ENCODE measurements around the gene ZC3H18.
A peak's percentile ranks its signal among the peaks of the same experiment; 100 is the strongest.
"Not testable (repeated sequence)": the region's sequence is repeated elsewhere in the genome, so short reads cannot be mapped to it uniquely, and the experiment has no call there.

ZC3H18 gene

DNA sequence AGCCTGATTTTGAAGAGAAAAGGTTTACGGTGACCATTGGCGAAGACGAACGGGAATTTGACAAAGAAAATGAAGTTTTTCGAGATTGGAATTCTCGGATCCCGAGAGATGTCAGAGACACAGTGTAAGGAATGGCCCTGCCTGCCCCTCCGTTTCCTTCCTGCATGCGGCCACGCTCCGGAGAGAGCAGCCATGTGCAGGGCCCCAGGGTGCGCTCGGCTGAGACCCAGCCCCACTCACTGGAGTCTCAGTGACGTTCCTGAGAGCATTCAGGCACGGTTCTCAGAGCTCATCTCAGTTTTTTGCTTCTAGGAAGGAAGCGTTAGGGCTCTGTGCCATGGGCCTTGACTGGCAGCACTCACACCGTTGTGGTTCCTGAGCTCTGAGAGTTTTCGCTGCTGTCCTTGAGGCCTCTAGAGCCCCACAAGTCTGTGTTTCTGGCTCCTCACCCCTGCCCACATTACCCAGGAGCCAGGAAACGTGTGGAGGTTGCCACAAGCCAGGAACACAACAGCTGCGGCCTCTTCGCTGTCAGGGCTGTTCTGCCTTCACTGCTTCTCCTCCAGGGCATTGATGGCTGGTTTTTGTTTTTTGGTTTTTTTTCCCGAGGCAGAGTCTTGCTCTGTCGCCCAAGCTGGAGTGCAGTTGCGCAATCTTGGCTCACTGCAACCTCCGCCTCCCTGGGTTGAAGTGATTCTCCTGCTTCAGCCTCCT lies 29.8 kb downstream of the ZC3H18 start:
- DNase-seq (no peak), ATAC-seq (replicated peaks) (no peak)
- Mint-ChIP-seq H3K27ac (peak overlapping the region in 1 of 2 donors; percentile 45), H3K36me3 (ENCODE audit: insufficient read depth) (peaks cover 57% of the 10 kb centered on the region), H3K4me3 (no peak overlapping the region), H3K4me1 (ENCODE audit: low read depth in 2 of 2) (peaks cover 4 to 8% of the 10 kb centered on the region in 2 donors), H3K27me3 (no peaks in the 10 kb centered on the region), H3K9me3 (no peaks in the 10 kb centered on the region)

DNA sequence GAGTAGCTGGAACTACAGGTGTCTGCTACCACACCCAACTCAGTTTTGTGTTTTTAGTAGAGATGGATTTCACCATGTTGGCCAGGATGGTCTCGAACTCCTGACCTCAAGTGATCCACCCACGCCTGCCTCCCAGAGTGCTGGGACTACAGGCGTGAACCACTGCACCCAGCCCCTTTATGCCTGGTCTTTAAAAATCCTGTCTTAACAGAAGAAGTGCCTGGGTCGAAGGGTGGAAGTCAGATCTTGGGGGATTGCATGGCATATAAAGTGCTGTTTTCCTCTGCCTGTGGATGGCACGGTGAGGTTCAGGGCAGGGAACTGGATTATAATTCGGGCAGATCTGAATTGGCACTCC lies 30.3 kb downstream of the ZC3H18 start:
- Mint-ChIP-seq H3K4me1 (ENCODE audit: low read depth in 2 of 2) (peaks cover 4 to 8% of the 10 kb centered on the region in 2 donors), H3K4me3 (no peak overlapping the region), H3K27ac (peak overlapping the region in 1 of 2 donors; percentile 45), H3K36me3 (ENCODE audit: insufficient read depth) (peaks cover 57% of the 10 kb centered on the region), H3K9me3 (no peaks in the 10 kb centered on the region), H3K27me3 (no peaks in the 10 kb centered on the region)
- no peak for ATAC-seq (replicated peaks)
- DNase-seq, result no peak

DNA sequence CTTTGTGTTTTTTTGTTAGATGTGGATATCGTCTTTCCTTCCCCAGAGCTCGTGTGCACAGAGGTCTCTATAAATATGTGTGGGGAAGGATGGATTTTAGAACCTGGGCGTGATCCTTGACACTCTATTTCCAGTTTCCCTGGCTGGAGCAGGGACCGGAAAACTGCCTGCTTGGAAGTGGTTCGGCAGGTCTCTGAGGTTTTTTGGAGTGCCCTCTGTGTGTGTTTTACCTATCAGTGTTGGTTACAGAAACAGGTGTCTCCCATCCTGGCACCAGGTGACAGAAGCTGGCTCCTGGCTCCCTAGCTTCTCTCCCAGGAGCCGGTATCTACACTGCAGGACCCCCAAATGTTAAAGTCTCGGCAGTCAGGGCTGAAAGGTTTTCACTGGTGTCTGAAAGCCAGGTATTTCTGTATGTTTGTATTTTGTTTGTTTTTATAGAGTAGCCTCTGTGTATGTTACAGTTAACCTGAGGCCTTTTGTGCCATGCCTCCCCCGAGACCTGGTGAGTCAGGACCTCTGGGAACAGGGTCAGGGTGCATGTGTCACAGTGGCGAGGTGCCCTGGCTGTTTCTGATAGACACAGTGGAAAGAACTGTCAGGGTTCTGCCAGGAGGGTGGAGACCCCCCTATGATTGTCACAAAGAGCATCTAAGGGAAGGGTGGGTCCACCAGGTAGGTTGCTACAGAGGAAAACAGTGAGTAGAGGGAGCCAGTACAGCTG lies 31.3 kb downstream of the ZC3H18 start:
- Mint-ChIP-seq H3K27me3 (no peaks in the 10 kb centered on the region), H3K36me3 (ENCODE audit: insufficient read depth) (peaks cover 64% of the 10 kb centered on the region), H3K4me1 (ENCODE audit: low read depth in 2 of 2) (peaks cover 5 to 8% of the 10 kb centered on the region in 2 donors), H3K27ac (peak overlapping the region; percentile 45 to 78), H3K9me3 (no peaks in the 10 kb centered on the region), H3K4me3 (no peak overlapping the region)
- no peak for DNase-seq
- no peak for ATAC-seq (replicated peaks)

DNA sequence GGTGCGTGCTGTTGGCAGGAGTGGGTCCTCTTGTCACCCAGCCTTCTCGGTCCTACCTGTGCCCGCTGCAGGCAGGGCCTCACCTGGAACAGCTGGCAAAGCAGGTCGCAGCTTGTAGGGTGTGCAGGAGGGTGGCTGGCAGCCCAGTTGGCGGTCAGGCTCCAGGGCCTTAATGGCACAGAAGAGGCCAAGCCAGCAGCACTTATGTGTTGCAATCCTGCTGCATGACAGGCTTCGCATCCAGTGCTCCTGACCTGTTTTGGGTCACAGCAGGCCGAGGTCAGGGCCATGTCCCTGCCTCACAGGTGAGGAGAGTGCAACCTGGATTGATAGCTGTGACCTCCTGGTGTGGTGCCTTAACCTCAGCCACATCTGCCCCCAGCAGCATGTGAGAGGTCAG lies 31.9 kb downstream of the ZC3H18 start:
- no peaks in the 10 kb centered on the region for H3K9me3 Mint-ChIP-seq
- H3K27ac Mint-ChIP-seq, result peak overlapping the region in 1 of 2 donors; percentile 78
- no peak for ATAC-seq (replicated peaks)
- peaks cover 69% of the 10 kb centered on the region for H3K36me3 Mint-ChIP-seq (ENCODE audit: insufficient read depth)
- DNase-seq, result no peak
- no peaks in the 10 kb centered on the region for H3K27me3 Mint-ChIP-seq
- H3K4me3 Mint-ChIP-seq, result no peak overlapping the region
- H3K4me1 Mint-ChIP-seq (ENCODE audit: low read depth in 2 of 2), result peaks cover 7 to 8% of the 10 kb centered on the region in 2 donors

DNA sequence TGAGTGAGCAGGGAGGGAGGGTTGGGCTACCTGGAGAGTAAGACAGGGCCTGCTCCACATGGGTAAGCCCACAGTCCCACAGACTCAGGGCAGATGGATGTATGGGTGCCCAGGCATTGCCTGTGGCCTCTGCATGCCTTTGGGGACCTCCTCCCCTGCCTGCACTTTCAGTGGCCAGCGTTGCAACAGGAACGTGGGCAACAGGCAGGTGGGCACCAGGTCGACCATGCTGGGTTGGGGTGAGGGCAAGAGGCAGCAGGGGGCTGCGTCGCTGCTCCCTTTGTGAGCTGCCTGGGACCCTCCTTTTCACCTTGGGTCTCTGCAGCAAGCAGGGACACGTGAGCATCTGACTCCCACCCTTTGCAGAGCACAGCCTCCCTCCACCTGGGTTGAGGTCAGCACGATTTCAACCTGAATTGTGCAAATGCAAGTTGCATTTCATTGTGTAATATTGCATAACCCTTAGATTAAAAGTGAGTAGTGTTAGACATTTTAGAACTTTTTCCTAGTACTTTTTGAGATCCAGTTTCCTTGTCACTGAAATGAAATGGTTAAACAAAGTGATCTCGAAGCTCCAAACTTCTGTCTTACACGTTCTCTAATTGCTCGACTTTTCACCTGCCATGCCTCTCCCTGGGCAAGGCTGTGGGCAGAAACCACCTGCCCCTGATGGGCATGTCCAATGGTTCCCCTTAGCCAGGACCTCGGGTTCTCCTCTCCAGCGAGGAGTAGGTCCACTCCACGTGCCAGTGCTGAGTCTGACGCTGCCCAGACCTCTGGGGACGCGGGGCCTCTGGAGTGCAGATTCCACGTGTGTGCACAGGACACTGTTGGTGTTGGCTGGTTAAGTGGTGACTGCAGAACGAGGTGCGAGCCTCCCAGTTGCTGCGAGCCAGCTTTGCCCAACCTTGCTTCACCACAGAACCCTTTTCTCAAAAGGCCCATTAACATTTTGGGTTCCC lies 35.3 kb downstream of the ZC3H18 start:
- H3K27me3 Mint-ChIP-seq, result no peaks in the 10 kb centered on the region
- no peak for DNase-seq
- no peak overlapping the region for H3K27ac Mint-ChIP-seq
- H3K36me3 Mint-ChIP-seq (ENCODE audit: insufficient read depth), result peaks cover 73% of the 10 kb centered on the region
- H3K9me3 Mint-ChIP-seq, result no peaks in the 10 kb centered on the region
- ATAC-seq (replicated peaks), result no peak
- H3K4me1 Mint-ChIP-seq (ENCODE audit: low read depth in 2 of 2), result peaks cover 13% of the 10 kb centered on the region in 2 donors
- H3K4me3 Mint-ChIP-seq, result no peak overlapping the region

DNA sequence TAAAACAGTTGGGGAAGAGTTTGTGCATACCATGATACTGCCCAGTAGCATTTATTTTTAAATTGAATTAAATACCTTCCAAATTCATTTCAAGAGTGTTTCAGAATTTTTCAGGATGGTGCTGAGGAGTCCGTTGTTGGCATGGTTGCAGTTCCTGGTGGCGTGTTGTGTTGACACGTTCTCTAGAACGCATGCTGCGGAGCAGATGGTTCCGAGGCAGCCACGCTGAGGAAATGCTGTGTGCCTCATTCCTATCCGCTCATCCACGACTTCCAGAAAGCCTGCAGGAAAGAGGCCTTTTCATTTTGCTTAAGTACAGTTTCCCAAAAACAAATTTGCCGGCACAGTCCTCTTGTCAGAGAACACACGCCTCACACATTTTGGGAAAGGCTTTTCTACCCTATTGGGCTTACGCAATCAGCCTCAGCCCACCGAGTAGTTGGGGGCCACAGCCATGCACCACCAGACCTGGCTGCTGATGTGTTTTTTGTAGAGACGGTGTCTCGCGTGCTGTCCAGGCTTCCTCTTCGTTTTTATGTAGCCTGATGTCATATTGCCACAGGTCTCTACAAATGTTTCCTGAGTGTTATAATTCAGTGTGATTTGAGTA lies 36.0 kb downstream of the ZC3H18 start:
- DNase-seq, result no peak
- H3K36me3 Mint-ChIP-seq (ENCODE audit: insufficient read depth), result peaks cover 72% of the 10 kb centered on the region

DNA sequence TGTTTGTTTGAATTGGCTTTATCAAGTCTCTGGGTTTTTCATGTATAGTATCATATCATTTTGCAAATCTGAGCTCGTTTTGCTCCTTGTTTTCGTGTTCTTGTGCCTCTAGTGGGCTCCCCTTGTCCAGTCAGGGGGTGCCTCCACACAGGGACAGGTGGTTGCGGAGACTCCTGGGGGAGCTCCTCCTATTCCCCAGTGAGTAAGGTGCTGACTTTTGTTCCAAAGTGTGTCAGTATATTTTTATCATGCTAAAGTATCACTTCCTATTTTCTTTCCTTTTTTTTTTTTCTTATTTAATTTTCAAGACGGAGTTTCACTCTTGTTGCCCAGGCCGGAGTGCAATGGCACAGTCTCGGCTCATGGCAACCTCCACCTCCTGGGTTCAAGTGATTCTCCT lies 37.9 kb downstream of the ZC3H18 start:
- Mint-ChIP-seq H3K36me3 (ENCODE audit: insufficient read depth) (peaks cover 65% of the 10 kb centered on the region), H3K27me3 (no peaks in the 10 kb centered on the region), H3K4me1 (ENCODE audit: low read depth in 2 of 2) (peaks cover 12 to 16% of the 10 kb centered on the region in 2 donors), H3K27ac (peak overlapping the region in 1 of 2 donors; percentile 24), H3K9me3 (no peaks in the 10 kb centered on the region), H3K4me3 (no peak overlapping the region)
- no peak for DNase-seq
- ATAC-seq (replicated peaks), result no peak

More for the DNA sequence above, 36.0 kb downstream of the ZC3H18 start:
- Mint-ChIP-seq H3K27ac (no peak overlapping the region), H3K27me3 (no peaks in the 10 kb centered on the region), H3K9me3 (no peaks in the 10 kb centered on the region), H3K4me3 (no peak overlapping the region), H3K4me1 (ENCODE audit: low read depth in 2 of 2) (peaks cover 15 to 18% of the 10 kb centered on the region in 2 donors)
- no peak for ATAC-seq (replicated peaks)

DNA sequence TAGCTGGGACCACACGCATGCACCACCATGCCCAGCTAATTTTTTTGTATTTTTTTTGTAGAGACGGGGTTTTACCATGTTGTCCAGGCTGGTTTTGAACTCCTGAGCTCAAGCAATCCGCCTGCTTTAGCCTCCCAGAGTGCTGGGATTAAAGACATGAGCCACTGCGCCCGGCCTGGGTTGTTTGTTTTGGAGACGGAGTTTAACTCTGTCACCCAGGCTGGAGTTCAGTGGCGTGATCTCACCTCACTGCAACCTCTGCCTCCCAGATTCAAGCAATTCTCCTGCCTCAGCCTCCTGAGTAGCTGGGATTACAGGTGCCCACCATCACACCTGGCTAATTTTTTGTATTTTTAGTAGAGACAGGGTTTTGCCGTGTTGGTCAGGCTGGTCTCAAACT lies 39.2 kb downstream of the ZC3H18 start:
- H3K36me3 Mint-ChIP-seq (ENCODE audit: insufficient read depth), result peaks cover 69% of the 10 kb centered on the region
- not testable (repeated sequence) for H3K4me3 Mint-ChIP-seq; ATAC-seq (replicated peaks); H3K27ac Mint-ChIP-seq; DNase-seq; H3K9me3 Mint-ChIP-seq; H3K27me3 Mint-ChIP-seq
- H3K4me1 Mint-ChIP-seq (ENCODE audit: low read depth in 2 of 2), result peaks cover 16 to 27% of the 10 kb centered on the region in 2 donors

DNA sequence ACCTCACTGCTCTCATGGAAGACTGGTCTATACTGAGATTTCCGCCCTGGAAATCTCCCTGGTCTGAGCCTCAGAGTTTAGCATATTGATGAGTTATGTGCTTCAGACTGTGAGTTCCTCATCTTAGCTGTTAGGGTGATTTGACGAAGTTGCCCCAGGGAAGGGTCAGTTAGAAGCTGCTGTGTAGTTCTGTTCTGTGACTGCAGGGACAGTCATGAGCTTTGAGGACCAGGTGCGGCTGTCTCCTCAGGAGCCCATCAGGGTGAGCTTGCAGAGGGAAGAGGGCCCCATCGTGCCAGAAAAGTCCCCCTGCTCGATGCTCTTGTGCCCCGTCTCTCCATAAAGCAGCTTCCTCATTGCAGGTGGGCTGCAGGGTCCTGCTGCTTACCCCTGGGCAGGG lies 39.9 kb downstream of the ZC3H18 start:
- Mint-ChIP-seq H3K36me3 (ENCODE audit: insufficient read depth) (peaks cover 66% of the 10 kb centered on the region), H3K27me3 (no peaks in the 10 kb centered on the region), H3K4me1 (ENCODE audit: low read depth in 2 of 2) (peaks cover 16 to 30% of the 10 kb centered on the region in 2 donors), H3K27ac (peak overlapping the region; percentile 23 to 62), H3K9me3 (no peaks in the 10 kb centered on the region), H3K4me3 (no peak overlapping the region)
- ATAC-seq (replicated peaks) (no peak), DNase-seq (no peak)

DNA sequence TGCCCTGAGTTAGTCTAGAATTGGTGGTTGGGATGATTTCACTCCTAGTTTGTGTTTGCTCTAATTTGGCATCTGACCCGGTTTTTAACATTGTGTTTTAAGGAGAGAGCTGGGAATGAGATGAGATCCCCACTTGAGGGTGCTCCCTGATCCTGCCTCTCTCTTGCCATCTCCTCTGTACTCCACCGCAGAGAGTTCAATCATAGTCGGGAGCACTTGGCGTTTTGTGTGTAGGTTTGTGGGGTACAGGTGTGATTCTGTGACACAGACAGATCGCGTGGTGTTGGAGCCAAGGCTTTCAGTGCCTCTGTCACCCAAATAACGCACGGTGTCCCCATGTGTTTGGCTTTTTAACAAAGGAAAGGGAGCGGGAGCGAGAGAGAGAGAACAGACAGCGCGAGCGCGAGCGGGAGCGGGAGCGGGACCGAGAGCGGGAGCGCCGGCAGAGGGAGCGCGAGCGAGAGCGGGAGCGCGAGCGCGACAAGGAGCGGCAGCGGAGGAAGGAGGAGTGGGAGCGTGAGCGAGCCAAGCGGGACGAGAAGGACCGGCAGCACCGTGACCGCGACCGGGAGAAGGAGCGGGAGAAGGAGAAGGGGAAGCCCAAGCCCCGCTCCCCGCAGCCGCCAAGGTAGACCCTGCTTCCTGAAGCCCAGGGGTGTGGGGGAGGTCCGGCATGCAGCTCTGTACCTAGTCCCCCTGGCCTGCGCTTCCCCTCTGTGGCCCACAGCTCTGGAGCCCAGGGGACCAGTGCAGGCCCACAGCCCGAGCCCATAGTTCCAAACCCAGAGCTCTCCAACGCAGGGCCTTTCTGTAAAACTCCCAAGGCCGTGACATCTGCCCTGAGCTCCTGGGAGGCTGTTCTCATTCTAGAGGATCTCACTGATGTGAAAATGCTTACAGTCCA lies 41.0 kb downstream of the ZC3H18 start:
- peak overlapping the region in 1 of 2 donors; percentile 62 for H3K27ac Mint-ChIP-seq
- ATAC-seq (replicated peaks) (no peak), DNase-seq (no peak)
- H3K9me3 Mint-ChIP-seq, result no peaks in the 10 kb centered on the region
- H3K4me3 Mint-ChIP-seq, result no peak overlapping the region
- H3K4me1 Mint-ChIP-seq (ENCODE audit: low read depth in 2 of 2), result peaks cover 19 to 30% of the 10 kb centered on the region in 2 donors
- H3K36me3 Mint-ChIP-seq (ENCODE audit: insufficient read depth), result peaks cover 67% of the 10 kb centered on the region
- no peaks in the 10 kb centered on the region for H3K27me3 Mint-ChIP-seq

DNA sequence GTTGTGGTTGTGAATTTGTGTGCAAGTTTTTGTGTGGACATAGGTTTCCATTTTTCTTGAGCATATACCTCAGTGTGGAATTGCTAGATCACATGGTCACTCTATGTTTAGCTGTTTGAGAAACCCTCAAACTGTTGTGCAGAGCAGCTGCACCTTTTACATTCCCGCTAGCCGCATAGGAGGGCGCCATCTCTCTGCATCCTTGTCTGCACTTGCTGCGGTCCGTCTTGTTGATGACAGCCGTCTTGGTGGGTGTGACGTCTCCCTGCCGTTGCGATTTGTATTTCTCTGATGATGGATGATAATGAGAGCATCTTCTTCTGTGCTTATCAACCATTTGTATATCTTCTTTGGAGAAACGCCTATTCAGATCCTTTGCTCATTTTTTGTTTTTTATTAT lies 43.1 kb downstream of the ZC3H18 start:
- Mint-ChIP-seq H3K27me3 (no peaks in the 10 kb centered on the region), H3K9me3 (no peaks in the 10 kb centered on the region), H3K27ac (peak overlapping the region; percentile 36 to 49), H3K36me3 (ENCODE audit: insufficient read depth) (peaks cover 58% of the 10 kb centered on the region), H3K4me3 (no peak overlapping the region), H3K4me1 (ENCODE audit: low read depth in 2 of 2) (peaks cover 16 to 30% of the 10 kb centered on the region in 2 donors)
- DNase-seq (no peak), ATAC-seq (replicated peaks) (no peak)
